ENCODE results near the gene PDE12.
"Not testable (repeated sequence)": the region's sequence is repeated elsewhere in the genome, so short reads cannot be mapped to it uniquely, and the experiment has no call there.

Gene PDE12

DNA sequence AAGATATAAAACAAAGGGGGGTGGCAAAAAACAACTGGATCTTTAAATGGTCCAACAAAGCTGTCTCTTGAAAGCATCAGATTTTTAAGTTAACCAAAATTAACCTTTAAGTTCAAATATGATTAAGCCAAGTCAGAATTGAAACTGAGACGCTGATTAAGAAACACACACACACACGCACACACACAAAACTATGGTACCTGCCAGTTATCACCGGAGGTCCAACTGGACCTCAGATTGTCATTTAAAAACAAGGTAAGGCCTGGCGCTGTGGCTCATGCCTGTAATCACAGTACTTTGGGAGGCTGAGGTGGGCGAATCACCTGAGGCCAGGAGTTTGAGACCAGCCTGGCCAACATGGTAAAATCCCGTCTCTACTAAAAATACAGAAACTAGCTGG, 30.7 kb downstream of the PDE12 start:
- no peak for DNase-seq

DNA sequence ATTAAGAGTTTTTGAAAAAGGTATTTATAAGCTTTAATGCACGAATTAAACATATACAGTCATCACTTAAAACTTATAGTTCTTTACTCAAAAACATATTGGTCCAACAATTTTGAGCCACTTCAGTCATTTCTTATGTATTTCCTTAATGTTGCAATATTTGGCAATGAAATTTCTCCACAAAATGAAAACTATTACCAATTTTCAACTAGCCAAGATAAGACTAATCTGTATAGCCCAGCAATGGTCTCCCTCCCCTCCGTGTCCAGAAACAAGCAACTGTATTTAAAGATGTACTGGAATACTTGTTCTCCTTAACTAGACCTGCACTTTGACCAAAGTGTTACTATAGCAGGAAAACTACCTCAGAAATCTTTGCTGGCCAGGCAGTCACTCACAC, 31.8 kb downstream of the PDE12 start:
- no peak for DNase-seq

DNA sequence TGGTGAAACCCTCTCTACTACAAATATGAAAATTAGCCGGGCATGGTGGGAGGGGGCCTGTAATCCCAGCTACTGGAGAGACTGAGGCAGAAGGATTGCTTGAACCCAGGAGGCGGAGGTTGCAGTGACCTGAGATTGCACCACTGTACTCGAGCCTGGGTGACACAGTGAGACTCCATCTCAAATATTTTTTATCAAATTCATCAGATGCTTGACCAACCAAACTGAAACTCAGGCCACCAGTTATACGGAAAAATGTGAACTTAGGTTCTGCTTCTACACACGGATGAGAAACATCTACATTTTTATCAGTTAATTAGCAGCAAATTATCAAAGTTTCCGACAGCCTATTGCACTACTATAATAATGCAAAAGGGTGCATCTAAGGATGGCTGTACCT, 36.2 kb downstream of the PDE12 start:
- no peak for DNase-seq

DNA sequence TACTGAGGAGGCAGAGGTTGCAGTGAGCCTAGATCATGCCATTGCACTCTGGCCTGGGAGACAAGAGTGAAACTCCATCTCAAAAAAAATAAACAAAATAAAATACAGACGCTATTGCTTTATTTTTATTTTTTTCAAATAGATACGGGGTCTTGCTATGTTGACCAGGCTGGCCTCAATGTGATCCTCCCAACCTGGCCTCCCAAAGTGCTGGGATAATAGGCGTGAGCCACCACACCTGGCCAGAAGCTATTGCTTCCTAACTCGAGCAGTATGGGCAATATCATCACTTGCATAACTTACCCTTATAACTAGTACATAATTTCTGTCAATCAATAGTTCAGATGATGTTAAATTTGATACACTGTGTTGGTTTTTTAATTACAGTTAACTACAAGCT, 38.1 kb downstream of the PDE12 start:
- no peak for DNase-seq

DNA sequence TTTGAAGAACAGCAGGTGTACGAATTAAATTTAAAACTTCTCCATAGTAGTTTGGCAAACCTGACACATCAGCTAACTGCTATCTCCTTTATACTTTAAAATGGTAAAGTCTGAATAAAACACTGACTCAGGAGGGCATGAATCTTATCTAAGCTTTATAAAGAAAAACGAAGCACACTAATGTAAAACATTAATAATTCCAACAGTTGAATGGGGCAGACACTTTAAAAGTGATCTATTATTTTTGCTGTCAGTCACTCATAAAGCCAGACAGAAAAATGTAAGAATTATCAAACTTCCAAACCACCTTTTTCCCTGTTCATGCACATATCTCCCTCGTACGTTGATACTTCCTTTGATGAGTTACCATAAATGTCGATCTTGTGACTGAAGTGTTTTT, 38.5 kb downstream of the PDE12 start:
- no peak for DNase-seq

DNA sequence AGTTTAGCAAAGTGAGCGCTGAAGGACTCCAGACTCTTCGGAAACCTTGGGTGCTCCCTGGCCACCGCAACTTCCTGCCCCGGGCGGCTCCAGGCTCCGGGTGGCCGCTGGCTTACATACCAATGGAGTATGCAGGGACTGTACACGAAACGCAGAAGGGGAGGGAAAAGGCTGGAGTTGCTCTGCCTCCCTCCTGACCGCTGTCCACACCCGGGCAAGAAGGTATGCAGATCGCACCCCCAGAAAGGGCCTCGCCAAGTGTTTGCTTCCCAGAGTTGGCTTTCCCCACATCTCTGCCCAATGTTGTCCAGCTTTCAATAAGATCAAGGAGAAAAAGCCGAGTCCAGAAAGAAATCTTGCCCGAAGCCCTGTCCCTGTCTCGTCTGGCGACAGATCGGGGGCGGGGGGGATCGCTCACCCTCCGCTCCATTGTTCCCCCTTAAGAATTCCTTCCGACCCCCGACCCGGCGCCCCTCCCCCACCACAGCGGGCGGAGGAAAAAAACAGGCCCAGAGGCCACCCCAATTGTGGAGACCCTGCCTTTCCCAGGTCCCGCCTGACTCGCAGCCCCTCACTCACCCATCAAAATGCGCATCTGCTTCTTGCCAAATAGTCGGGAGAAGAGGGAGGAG, 40.5 kb downstream of the PDE12 start:
- no peak for DNase-seq

DNA sequence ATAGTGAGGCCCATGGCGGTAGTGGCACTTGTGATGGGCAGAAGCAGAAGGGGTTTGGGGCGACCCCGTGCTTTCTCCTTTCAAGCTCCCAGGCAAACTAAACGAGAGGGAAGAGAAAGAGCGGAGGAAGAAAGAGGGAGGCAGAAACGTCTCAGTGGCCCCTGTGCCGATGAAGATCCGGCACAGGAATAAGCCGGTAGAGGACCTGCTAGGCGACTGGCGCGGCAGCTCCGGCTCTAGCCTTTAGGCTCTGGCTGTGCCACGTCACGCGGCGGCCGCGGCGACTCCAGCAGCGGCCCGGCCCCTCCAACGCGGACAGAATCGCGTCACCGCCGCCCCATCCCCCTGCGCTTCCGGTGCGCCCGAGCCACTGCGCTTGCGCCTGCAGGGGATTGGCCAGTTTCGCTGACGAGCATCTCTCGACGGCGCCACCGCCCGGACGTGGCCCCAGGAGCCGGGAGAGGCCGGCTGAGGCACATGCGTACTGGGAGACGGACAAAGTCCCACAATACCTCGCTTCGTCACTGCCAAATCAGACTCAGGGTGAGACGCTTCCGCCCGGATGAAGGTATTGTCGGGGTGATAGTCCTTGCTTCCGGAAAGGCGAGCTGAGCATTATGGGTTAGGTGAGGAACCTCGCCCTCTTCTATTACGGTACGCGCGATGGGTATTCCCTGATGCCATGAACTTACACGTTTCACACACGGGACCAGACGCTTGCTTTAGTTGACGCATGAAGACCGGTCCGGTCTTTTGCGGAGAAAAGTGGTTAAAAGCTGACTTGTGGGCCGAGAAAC, 41.3 kb downstream of the PDE12 start, which contains the start of gene ARF4:
ARF4 (minus strand) TSS at position 218 of the 797 bp plus-strand sequence; CDS start at position 14, 204 bp downstream.
- peak; percentile 95 for DNase-seq

DNA sequence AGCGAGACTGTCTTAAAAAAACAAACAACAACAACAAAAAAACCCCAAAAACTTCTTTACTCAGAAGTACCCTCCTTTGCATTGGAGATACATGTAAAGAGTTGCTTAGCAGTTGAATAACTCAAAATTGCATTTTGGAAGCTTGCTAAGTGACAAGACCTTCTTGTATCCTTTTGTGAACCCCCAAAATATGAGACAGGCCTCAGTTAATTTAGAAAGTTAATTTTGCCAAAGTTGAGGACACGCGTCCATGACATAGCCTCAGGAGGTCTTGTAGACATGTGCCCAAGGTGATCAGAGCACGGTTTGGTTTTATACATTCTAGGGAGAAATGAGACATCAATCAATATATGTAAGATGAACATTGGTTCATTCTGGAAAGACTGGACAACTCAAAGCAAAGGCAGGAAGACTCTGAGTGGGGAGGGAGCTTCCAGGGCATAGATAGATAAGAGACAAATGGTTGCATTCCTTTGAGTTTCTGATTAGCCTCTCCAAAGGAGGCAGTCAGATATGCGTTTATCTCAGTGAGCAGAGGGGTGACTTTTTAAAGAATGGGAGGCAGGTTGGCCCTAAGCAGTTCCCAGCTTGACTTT, 42.8 kb downstream of the PDE12 start:
- no peak for DNase-seq

DNA sequence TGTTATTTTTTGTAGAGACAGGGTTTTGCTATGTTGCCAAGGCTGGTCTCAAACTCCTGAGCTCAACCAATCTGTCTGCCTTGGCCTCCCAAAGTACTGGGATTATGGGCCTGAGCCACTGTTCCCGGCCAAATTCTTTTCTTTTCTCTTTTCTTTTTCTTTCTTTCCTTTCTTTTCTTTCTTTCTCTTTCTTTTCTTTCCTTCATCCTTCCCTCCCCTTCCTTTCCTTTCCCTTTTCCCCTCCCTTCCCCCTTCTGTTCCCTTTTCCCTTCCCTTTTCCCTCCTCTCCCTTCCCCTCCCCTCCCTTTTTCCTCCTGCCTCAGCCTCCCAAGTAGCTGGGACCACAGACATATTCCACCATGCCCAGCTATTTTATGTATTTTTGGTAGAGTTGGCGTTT, 44.1 kb downstream of the PDE12 start:
- DNase-seq: no peak

DNA sequence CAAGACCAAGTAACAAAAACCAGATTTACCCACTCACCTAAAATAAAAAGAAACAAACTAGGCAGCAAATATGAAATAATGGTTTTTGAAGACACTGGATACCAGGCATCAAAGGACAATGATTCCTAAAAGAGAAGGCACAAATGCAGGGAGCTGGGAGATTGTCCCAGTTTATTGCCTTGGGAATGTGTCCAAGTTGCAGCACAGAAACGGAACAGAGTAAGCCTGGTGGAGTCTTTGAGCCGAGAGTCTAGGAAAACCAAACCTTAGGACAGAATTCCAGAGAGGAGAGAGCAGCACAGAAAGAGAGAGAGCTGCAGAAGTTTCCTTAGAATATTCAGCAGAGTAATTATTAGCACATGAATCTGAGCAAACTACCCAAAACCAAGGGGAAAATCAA, 48.9 kb downstream of the PDE12 start:
- no peak for DNase-seq

DNA sequence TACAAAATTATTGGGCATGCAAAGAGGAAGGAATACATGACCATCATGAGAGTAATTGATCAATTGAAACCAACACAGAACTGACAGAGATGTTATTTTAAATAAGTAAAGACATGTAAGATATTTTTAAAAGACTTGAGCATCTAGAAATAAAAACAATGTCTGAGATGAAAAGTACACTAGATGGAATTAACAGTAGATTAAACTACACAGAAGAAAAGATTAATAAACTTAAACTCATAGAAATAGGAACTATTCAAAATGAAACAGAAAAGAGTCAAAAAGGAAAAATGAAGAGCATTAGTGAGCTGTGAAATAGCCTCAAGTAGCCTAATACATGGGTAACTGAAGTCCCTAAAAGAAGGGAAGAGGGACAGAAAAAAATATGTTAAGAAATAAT, 49.6 kb downstream of the PDE12 start:
- DNase-seq: no peak

DNA sequence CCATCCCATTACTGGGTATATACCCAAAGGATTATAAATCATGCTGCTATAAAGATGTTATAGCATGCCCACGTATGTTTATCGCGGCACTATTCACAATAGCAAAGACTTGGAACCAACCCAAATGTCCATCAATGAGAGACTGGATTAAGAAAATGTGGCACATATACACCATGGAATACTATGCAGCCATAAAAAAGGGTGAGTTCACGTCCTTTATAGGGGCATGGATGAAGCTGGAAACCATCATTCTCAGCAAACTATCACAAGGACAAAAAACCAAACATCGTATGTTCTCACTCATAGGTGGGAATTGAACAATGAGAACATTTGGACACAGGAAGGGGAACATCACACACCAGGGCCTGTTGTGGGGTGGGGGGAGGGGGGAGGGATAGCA, 55.8 kb downstream of the PDE12 start:
- not testable (repeated sequence) for DNase-seq

DNA sequence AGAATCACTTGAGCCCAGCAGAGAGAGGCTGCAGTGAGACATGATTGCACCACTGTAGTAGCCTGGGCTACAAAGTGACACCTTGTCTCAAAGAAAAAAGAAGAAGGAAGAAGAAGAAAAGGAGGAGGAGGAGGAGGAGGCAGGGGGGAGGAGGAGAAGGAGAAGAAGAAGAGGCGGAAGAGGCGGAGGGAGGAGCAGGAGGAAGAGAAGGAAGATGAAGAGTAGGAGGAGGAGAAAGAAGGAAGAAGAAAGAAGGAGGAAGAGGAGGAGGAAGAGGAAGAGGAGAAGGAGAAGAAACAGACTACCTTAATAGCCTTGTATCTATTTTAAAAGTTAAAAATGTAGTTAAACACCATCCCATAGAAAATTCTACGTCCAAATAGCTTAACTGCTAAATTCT, 60.2 kb downstream of the PDE12 start:
- DNase-seq: no peak
